SHP77 treated with DMSO at 0.1 percent for 48 hours (cell line): ENCODE data around the gene LUC7L.
"Not testable (repeated sequence)": the region's sequence is repeated elsewhere in the genome, so short reads cannot be mapped to it uniquely, and the experiment has no call there.

Experiments
- DNase-seq: peaks from one replicate; lab custom pipeline; 2025; lab: John Stamatoyannopoulos, UW

Gene LUC7L, protein sequence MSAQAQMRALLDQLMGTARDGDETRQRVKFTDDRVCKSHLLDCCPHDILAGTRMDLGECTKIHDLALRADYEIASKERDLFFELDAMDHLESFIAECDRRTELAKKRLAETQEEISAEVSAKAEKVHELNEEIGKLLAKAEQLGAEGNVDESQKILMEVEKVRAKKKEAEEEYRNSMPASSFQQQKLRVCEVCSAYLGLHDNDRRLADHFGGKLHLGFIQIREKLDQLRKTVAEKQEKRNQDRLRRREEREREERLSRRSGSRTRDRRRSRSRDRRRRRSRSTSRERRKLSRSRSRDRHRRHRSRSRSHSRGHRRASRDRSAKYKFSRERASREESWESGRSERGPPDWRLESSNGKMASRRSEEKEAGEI

DNA sequence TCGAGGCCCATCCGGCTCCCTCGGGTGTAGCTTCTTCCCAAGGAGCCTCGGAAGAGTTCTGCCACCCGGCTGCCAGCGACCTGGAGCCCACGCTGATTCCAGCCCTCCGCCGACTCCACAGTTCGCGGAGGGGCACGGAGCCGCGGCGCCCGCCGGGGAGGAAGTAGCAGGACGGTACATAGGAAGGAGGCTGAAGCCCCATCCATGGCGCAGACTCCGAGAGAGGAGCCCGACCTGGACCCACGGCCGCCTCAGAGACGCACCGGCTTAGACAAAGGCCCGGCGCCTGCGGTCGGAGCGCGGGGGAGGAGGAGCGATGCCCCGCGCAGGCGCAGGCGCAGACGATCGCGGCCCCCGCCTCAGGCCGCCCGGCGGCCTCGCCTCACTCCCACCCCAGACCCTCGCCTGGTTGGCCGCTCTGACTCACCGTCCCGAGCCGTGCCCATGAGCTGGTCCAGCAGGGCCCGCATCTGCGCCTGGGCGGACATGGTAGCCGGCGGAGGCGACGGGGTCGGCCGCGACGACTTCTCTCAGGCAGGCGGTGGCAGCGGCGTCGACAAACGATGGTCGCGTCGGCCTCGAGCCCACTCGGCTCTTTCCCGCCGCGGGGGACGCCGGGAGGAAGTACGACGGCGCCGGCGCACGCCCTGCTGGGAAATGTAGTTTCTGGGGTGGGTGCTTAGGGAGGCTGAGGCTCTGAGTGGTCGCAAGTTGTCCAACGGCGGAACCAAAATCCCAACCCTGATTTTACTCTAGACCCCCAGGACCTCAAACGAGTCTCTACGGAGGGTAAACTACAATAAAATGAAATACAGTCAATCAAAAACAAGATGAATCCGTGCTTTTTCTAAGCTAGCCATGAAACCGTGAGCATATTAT lies at the start of gene LUC7L:
LUC7L (minus strand) TSS at position 598 of the 879 bp plus-strand sequence; CDS start at position 488, 110 bp downstream.
- peak; percentile 73 for DNase-seq

DNA sequence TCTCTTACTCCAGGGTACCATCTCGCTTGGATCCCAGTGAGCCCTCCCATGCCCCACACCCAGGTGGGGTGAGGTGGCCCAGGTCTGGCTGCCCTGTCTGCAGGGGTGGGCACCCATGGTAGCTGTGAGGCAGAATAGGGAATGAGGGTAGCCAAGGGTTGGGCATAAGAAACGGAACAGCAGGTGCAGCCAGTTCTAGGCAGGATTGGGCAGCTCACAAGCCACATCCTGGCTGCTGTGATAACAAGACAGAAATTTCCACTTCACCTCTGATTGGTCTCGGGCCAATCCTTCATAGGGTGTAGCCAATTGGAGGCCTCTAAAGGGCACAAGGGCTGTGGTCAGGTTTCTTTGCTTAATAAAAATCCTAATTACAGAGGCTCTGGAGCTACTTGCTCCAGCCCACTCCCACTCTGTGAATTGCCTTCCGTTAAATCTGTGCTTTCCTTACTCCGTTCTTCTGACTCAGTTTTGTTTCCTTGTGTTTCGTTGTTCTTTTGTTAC lies 49.7 kb upstream of the LUC7L start:
- DNase-seq, result peak; percentile 23

- DNase-seq, result no peak
These were observed 47.3 kb upstream of the LUC7L start for GRCh38 chr16:276426-277077.

GRCh38 chr16:275786-276232 lies 46.6 kb upstream of the LUC7L start, which contains the start of gene RGS11:
RGS11 (minus strand) TSS chr16:275944; CDS start chr16:275911, 33 bp downstream.
- no peak for DNase-seq

GRCh38 chr16:275041-275641 lies 45.9 kb upstream of the LUC7L start:
- DNase-seq, result no peak

DNA sequence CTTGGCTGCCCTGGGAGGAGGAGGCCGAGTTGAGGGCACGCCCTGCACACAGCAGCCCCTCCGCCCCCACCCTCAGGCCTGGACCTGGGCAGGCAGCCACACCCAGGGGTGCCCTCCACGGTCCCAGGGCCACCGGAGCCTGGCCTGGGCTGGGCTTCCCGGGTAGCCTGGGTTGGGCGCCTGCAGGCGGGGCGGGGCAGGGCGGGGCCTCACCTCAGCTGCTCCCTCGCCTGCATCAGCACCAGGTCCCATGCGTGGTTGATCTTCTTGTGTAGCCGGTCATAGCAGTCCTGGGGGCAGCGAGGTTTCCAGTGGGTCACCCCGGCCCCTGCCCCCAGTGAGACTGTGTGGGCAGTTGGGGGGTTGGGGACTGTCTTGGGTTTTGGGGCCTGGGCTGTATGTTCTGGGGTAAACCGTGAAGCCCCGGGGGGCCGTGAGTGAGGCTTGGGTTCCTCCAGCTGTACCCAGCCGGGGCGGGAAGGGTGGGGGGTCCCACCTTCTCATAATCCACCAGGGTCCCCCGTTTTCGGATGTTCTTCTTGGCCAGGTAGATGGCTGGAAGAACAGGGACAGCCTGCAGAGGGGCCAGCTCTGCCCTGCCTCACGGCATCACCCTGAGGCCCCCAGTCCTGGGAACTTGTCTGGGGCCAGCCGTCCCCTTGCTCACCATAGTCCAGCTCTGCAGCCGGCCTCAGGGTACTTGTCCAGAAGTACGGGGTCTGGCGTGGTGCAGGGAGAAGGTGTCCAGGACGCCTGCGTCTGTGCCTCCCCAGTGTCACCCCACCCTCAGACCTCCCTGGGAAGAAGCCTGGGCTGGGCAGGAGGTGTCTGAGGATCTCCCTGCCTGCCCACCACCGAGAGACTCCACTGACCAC lies 44.5 kb upstream of the LUC7L start:
- DNase-seq, result no peak

GRCh38 chr16:272633-273546 lies 43.6 kb upstream of the LUC7L start:
- no peak for DNase-seq

GRCh38 chr16:270381-271255 lies 41.4 kb upstream of the LUC7L start:
- DNase-seq, result no peak

- no peak for DNase-seq
These were observed 40.0 kb upstream of the LUC7L start for GRCh38 chr16:269061-269796.

- no peak for DNase-seq
These were observed 39.1 kb upstream of the LUC7L start for GRCh38 chr16:268141-269053.

DNA sequence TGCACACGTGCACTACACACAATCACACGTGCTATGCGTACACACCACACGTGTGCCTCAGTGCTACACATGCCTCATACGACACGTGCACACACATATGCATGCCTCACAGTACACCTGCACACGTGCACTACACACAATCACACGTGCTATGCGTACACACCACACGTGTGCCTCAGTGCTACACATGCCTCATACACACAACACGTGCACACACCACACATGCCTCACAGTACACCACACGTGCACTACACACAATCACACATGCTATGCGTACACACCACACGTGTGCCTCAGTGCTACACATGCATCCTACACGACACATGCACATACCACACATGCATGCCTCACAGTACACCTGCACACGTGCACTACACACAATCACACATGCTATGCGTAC lies 38.3 kb upstream of the LUC7L start:
- not testable (repeated sequence) for DNase-seq

DNA sequence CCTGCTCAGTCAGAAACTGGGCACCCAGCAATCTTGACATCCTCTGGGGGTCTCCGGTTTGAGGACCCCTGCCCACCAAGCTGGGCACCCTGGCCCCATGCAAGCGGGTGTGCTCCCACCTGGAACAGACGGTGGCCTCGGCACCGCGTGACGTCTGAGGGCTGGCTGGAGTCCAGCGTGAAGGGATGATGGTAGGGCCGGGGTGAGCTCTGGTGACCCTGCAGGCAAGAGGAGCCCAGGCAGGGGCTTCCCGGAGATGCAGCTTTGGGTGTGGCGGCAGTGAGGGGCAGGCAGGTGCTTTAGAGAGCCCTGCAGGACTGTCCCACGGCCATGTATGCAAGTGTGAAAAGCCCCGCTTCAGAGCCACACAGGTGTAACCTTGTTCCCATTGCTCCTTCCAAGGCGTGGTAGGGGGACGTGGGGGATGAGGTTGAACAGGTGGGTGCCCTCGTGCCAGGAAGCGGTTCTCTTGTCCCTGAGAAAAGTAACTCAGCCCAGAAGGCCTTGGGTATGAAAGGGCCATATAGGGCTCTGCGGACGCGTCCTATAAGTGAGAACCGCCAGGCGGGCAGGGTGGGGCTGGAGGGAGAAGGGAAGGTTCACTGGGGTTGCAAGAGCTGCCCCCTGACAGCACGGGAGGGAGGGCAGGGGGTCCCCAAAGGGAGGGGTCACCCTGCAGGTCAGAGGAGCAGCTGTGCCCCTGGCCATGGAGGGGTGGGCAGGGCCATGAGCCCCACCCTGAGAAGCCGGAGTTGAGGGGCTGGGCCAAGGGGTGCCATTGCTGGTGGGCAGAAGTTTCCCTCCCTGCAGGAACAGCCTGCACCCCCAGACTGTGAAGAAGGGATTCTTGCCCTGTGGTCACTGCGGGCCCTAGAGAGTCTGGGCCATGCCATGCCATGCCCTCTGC lies 37.3 kb upstream of the LUC7L start:
- DNase-seq, result no peak

GRCh38 chr16:265711-266110 lies 36.5 kb upstream of the LUC7L start:
- no peak for DNase-seq

- no peak for DNase-seq
These were observed 35.8 kb upstream of the LUC7L start for GRCh38 chr16:265002-265529.

DNA sequence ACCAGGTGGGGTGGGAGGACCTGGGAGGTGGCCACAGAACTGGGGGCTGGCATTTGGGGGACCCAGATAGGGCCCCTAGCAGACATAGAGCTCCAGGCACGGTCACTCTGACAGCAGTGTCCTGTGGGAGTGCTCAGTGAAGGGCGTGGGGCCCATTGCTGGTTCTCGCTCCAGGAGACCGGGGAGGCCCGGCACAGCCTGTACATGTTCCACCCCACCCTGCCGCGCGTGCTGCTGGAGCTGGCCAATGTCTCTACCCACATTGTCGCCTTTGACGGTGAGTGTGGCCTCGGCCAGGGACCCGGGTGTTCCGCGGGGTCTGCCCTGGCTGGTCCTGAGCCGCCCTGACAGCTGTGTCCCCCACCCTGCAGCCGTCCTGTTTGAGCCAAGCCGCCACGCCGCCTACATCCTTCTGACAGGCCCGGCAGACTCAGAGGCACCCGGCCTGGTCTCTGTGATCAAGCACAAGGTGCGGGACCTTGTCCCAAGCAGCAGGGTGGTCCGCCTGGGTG lies 35.2 kb upstream of the LUC7L start:
- DNase-seq, result no peak
